Heart right ventricle (tissue), 16 donors: ENCODE data around the gene CIITA. TPM values are rescaled to one million over a fixed set of nuclear protein-coding genes. Genes with fewer than 3 reads are reported as not detected.

Source experiments
- ATAC-seq, 8 donors: fragments of 200-7000 bp; cut with Tn5 transposase; one replicate each; pipeline ENCODE4 v1.9.1; 2020; ENCODE audit warnings: mild to moderate bottlenecking in 8 of 8, moderate library complexity in 8 of 8, moderate number of reproducible peaks in 1 of 8
- DNase-seq, 2 donors: peaks; one replicate each; pipeline ENCODE4 v3.0.0-alpha.2; 2020
- H3K27ac ChIP-seq, 10 donors: fragments of 200-600 bp; sonication (generic) in 2 of 10; one replicate each; pipeline versions ENCODE4 v1.5.0 to v1.8.0; 2020 to 2022; ENCODE audit warnings: mild to moderate bottlenecking in 3 of 10
- H3K27me3 ChIP-seq, 7 donors: fragments of 200-600 bp; one replicate each; pipeline ENCODE4 v1.8.0; 2021 to 2022; ENCODE audit warnings: mild to moderate bottlenecking in 2 of 7
- H3K36me3 ChIP-seq, 9 donors: fragments of 200-600 bp; sonication (generic) in 1 of 9; one replicate each; pipeline versions ENCODE4 v1.5.0 to v1.8.0; 2020 to 2022; ENCODE audit warnings: mild to moderate bottlenecking in 2 of 9
- H3K4me1 ChIP-seq, 9 donors: fragments of 200-600 bp; sonication (generic) in 1 of 9; one replicate each; pipeline versions ENCODE4 v1.5.0 to v1.8.0; 2020 to 2022; ENCODE audit warnings: mild to moderate bottlenecking in 4 of 9
- H3K4me3 ChIP-seq, 10 donors: fragments of 200-600 bp; sonication (generic) in 2 of 10; one replicate each; pipeline versions ENCODE4 v1.5.0 to v1.8.0; 2020 to 2022; ENCODE audit warnings: mild to moderate bottlenecking in 7 of 10, moderate library complexity in 2 of 10
- H3K9me3 ChIP-seq, 11 donors: fragments of 200-600 bp in 10 of 11; sonication (generic) in 2 of 11; one replicate each; pipeline versions ENCODE4 v1.5.0 to v1.8.0; 2013 to 2022; ENCODE audit warnings: mild to moderate bottlenecking in 2 of 11, control low read depth in 1 of 11, moderate library complexity in 1 of 11
- CTCF ChIP-seq, 9 donors: fragments of 200-600 bp; sonication (generic) in 2 of 9; IDR thresholded peaks; one replicate each; pipeline versions ENCODE4 v1.5.0 to v1.8.0; 2021 to 2022; ENCODE audit warnings: antibody characterized with exemption in 9 of 9, mild to moderate bottlenecking in 5 of 9, moderate library complexity in 1 of 9
- WGBS, 2 donors: extraction: QIAGEN DNeasy Blood & Tissue Kit; methylation state at CpG; one replicate each; pipeline ENCODE4 v1.1.7; 2013; ENCODE audit warnings: inconsistent platforms in 1 of 2; 5-methylcytosine and 5-hydroxymethylcytosine counted together
- intact Hi-C, 10 donors: fragments of 100-400 bp; cut with DNase I; formaldehyde crosslinking; loops; one replicate each; pipeline versions ENCODE4 v1.11.1 to v1.14.2; 2022
- polyA plus RNA-seq, 2 donors: library from polyadenylated mRNA; stranded (reverse); fragments of 200-250 nt; gene quantifications; one replicate each; pipeline ENCODE4 v1.2.3, GENCODE V29; 2013
- total RNA-seq, 10 donors: library from RNA; stranded (reverse); fragmentation: NEBNext Ultra II Directional in 3 of 10; extraction: Animal tissue kit (Norgen Biotek cat#: 25700) in 3 of 10; gene quantifications; one replicate each; pipeline versions ENCODE4 v1.2.1 to v1.2.4, GENCODE V29; 2021 to 2023
- donor health status: Arrhythmogenic right ventricular cardiomyopathy.
- donor health status: ischemic (EF 13 %, LVEDD 7.1; RV severe dilation, severe dysfunction).
- donor health status: healthy with polysubstance abuse.
- donor health status: DM: no; HTN: yes; CAD: no.
- donor health status: DM: no; HTN: no; CAD: no.
- donor health status: ischemic (EF 25% LVEDD 6.9; RV normal size, moderate dysfunction).
- donor health status: ischemic (EF 25% LVEDD 5.7; RV mildly dilated, moderate dysfunction).
- donor health status: healthy.
- donor health status: DM: yes; HTN: yes; CAD: no.
- donor health status: Ischemic cardiomyopathy.
- donor health status: ischemic (EF 35%, LVEDD 5.7; RV mildly dilated, moderate dysfunction).
- donor health status: nonischemic (EF 11% LVEDD 7.7; RV severe dilation, severe dysfunction).
- donor health status: DM: yes; HTN: yes; CAD: no.
- donor health status: PGD.
- donor health status: ischemic (EF 29% LVEDD 5.4; RV normal size, mild dysfunction).
- donor health status: nonischemic (EF 23%, LVEDD 6.1; RV moderate dilation, normal function).

The CIITA gene
- total and polyA plus RNA-seq, 12 donors = 2.1 to 50.8 (median 8.7) TPM

DNA sequence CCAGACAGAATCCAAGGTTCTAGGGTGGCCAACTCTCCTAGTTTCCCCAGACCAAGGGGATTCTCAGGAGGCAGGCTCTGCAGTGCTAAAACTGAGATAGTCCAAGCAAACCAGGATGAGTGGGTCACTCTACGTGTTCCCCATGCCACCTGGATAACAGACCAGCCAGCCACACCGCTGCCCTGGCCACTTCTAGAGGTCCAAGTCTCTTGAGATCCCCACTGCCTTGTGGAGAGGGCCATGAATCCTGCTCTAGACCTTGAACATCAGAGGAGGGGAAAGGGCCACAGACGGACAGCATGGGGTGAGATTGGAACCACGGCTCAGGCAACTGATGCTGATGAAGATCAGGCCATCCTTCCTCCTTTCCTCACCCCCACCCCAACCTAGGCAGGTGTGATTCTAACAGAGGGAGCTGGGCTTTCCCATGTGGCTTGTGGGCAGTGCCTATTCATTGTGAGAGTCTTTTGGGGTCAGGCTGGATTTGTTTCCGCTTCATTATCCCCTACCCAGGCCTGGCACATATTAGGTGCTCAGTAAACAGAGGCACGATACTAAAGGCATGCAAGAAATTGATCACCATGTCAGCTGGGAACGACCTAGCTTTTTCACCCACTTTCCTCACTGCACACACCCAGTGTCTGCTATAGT lies 41.6 kb upstream of the CIITA start:
- DNase-seq (no peak), ATAC-seq (no peak)
- WGBS, 2 donors = 93 to 94% methylated on average over 7 of the region's 7 CpGs
- no peak for TF ChIP-seq CTCF (IDR thresholded peaks at IDR 0.05)
- H3K27me3 ChIP-seq = peaks cover 0 to 8% (median 0%) of the 10 kb centered on the region in 7 donors
- H3K4me3 ChIP-seq = no peak overlapping the region
- no peak overlapping the region for H3K27ac ChIP-seq
- peaks cover 0 to 20% (median 1%) of the 10 kb centered on the region in 9 donors for H3K4me1 ChIP-seq
- peaks cover 0 to 5% (median 0%) of the 10 kb centered on the region in 11 donors for H3K9me3 ChIP-seq
- H3K36me3 ChIP-seq = no peaks in the 10 kb centered on the region
- intact Hi-C loops = loop anchor here in 1 of 10 donors (5.0 kb wide), 1 partner anchor 82 kb away; no protein-coding TSS in a partner anchor

- ATAC-seq = no peak
- H3K9me3 ChIP-seq = peaks cover 0 to 5% (median 0%) of the 10 kb centered on the region in 11 donors
- no peak overlapping the region for H3K27ac ChIP-seq
- intact Hi-C loops = loop anchor here in 1 of 10 donors (5.0 kb wide), 1 partner anchor 81 kb away; no protein-coding TSS in a partner anchor
- TF ChIP-seq CTCF (IDR thresholded peaks at IDR 0.05) = no peak
- peaks cover 0 to 8% (median 0%) of the 10 kb centered on the region in 7 donors for H3K27me3 ChIP-seq
- WGBS, 2 donors = 80 to 87% methylated on average over 1 of the region's 1 CpG
- no peaks in the 10 kb centered on the region for H3K36me3 ChIP-seq
- no peak overlapping the region for H3K4me3 ChIP-seq
- no peak for DNase-seq
- peaks cover 0 to 16% (median 0%) of the 10 kb centered on the region in 9 donors for H3K4me1 ChIP-seq
Observed at GRCh38 chr16:10836174-10836853, 40.7 kb upstream of the CIITA start.

GRCh38 chr16:10838621-10839278 lies 38.3 kb upstream of the CIITA start:
- DNase-seq (no peak), ATAC-seq (no peak)
- intact Hi-C loops = loop anchor here in 2 of 10 donors (2.0 to 5.0 kb wide), 2 partner anchors 30 to 79 kb away; no protein-coding TSS in a partner anchor

More at GRCh38 chr16:10838621-10839278, 38.3 kb upstream of the CIITA start:
- no peaks in the 10 kb centered on the region for H3K36me3 ChIP-seq
- H3K4me3 ChIP-seq = no peak overlapping the region
- peak overlapping the region in 1 of 10 donors; percentile 1 for H3K27ac ChIP-seq
- H3K27me3 ChIP-seq = peaks cover 0 to 8% (median 0%) of the 10 kb centered on the region in 7 donors
- no peak for TF ChIP-seq CTCF (IDR thresholded peaks at IDR 0.05)
- H3K9me3 ChIP-seq = peaks cover 0 to 5% (median 0%) of the 10 kb centered on the region in 11 donors
- 80 to 82% methylated on average over 10 of the region's 10 CpGs for WGBS, 2 donors
- H3K4me1 ChIP-seq = peaks cover 0 to 24% (median 9%) of the 10 kb centered on the region in 9 donors
